Measurements from ENCODE around the gene RGMA. TPM values are rescaled to one million over a fixed set of nuclear protein-coding genes. Genes with fewer than 3 reads are reported as not detected.

Gene RGMA
- total and polyA plus RNA-seq, 2 of the 8 experiments (the other 6 are each of a cell fraction or from before 2014, with no cell fraction given), result 19.9 to 39.8 TPM

DNA sequence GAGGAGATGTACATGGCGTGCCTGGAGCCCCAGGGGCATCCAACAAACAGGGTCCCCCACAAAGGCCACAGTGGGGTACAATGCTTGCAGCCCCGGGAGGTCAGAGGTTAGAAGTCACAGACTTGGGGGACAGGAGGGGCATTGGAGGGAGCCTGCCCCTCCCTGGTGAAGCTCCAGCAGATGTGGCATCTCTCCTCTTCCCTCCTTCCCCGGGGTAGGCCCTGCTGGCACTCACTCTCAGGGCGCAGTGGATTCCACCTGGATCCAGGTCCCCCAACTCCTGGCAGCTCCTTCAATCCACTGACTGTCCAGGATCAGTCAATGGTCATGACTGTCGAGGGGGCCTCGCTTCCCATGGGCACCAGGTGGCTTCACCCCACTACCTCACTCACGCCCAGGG, 32.2 kb downstream of the RGMA start:
- WGBS, 2 experiments (ENCODE audit: extremely low coverage in 1 of 2, insufficient coverage in 1 of 2, insufficient read length in 1 of 2, insufficient replicate concordance in 2 of 2, low coverage in 1 of 2, low lambda C conversion rate in 2 of 2, missing lambda C conversion rate in 1 of 2), result 87% methylated on average over 7 of the region's 7 CpGs; no CpG with 5 or more reads in 1 of the 2 experiments
- peaks cover 16 to 49% (median 25%) of the 10 kb centered on the region in 4 experiments for H3K4me1 ChIP-seq (replicated peaks in 1 of 4; ENCODE audit: control insufficient read depth in 3 of 4, insufficient read depth in 4 of 4, low read length in 3 of 4)
- H3K18ac ChIP-seq (ENCODE audit: extremely low read depth, low read length), result peak overlapping the region; percentile 48
- no peak overlapping the region for H2AK5ac ChIP-seq (ENCODE audit: low read depth, low read length)
- CTCF ChIA-PET (ENCODE audit: partially characterized antibody), result interaction anchor here (2.2 to 15.8 kb wide), 5 partner anchors 13 to 30 kb away, joined by 6 to 119 read pairs (median 56); partner anchors contain the start of gene RGMA
- no peak overlapping the region for H4K8ac ChIP-seq (ENCODE audit: extremely low read depth, insufficient read depth, low read length)
- H3K23me2 ChIP-seq (ENCODE audit: low read depth, low read length), result no peaks in the 10 kb centered on the region
- no peak overlapping the region for H3K9ac ChIP-seq (replicated peaks in 1 of 4; ENCODE audit: extremely low read depth in 1 of 4, low read depth in 3 of 4, low read length in 3 of 4)
- no peaks in the 10 kb centered on the region for H3K27me3 ChIP-seq (replicated peaks in 1 of 4; ENCODE audit: control insufficient read depth in 3 of 4, extremely low read depth in 1 of 4, insufficient read depth in 3 of 4, low read length in 3 of 4)
- no peak overlapping the region for H4K91ac ChIP-seq (replicated peaks; ENCODE audit: insufficient read length, low read length)
- H3K23ac ChIP-seq (ENCODE audit: insufficient read length), result no peak overlapping the region
- 0 out of 2 replicates have a peak overlapping the region, but pooled peaks have one; percentile 53 for H2BK15ac ChIP-seq (ENCODE audit: low read length)
- H3K4me2 ChIP-seq (ENCODE audit: insufficient read depth in 1 of 2, low read depth in 2 of 2, low read length in 2 of 2), result no peak overlapping the region
- no peak overlapping the region for H2BK120ac ChIP-seq (replicated peaks; ENCODE audit: low read depth, low read length)
- H3K9me3 ChIP-seq (ENCODE audit: insufficient read depth in 2 of 2, low read depth in 1 of 2, low read length in 1 of 2), result no peaks in the 10 kb centered on the region
- no peak overlapping the region; the same call in 1 of the 2 replicates for H2BK12ac ChIP-seq (ENCODE audit: low read depth, low read length)
- no peak overlapping the region for H2AFZ ChIP-seq (ENCODE audit: low read length)
- H3K56ac ChIP-seq (replicated peaks; ENCODE audit: insufficient read length, low read depth, low read length), result no peak overlapping the region
- H3K4ac ChIP-seq (replicated peaks; ENCODE audit: insufficient read length, low read depth, low read length), result no peak overlapping the region
- no peak overlapping the region for H3K14ac ChIP-seq (ENCODE audit: insufficient read length)
- no peak overlapping the region; the same call in 1 of the 2 replicates for H2BK20ac ChIP-seq (ENCODE audit: low read length)
- TF ChIP-seq ZNF274 (IDR thresholded peaks at IDR 0.05; ENCODE audit: borderline replicate concordance, extremely low read depth, low read length) (no peak), JUND (IDR thresholded peaks at IDR 0.05; ENCODE audit: low read length) (no peak), TAF7 (optimal IDR thresholded peaks at IDR 0.05; ENCODE audit: borderline replicate concordance, low read depth, low read length) (no peak), CTBP2 (IDR thresholded peaks at IDR 0.05; ENCODE audit: borderline replicate concordance, insufficient read depth, insufficient read length, low read length) (no peak), BRCA1 (IDR thresholded peaks at IDR 0.05; ENCODE audit: low read depth, low read length) (no peak), ASH2L (IDR thresholded peaks at IDR 0.05; ENCODE audit: low read length) (no peak), POU5F1 (IDR thresholded peaks at IDR 0.05; ENCODE audit: low read depth, low read length) (no peak), SAP30 (IDR thresholded peaks at IDR 0.05; ENCODE audit: insufficient read depth, insufficient replicate concordance, low read length) (no peak), HDAC2 (IDR thresholded peaks at IDR 0.05; ENCODE audit: borderline replicate concordance in 1 of 2, low read depth in 2 of 2, low read length in 2 of 2) (no peak), TEAD4 (IDR thresholded peaks at IDR 0.05; ENCODE audit: low read depth, low read length) (no peak), MAFK (IDR thresholded peaks at IDR 0.05; ENCODE audit: low read depth, low read length) (no peak), HDAC6 (IDR thresholded peaks at IDR 0.05; ENCODE audit: low read depth, low read length) (no peak)
- H3K79me2 ChIP-seq (ENCODE audit: control insufficient read depth in 1 of 2, insufficient read depth in 2 of 2, low read length in 2 of 2), result peaks cover 11 to 83% of the 10 kb centered on the region in 2 experiments; a peak in 3 of 4 replicates
- H3K36me3 ChIP-seq (ENCODE audit: control insufficient read depth in 2 of 4, insufficient read depth in 4 of 4, low read length in 3 of 4), result peaks cover 7 to 77% (median 14%) of the 10 kb centered on the region in 4 experiments; a peak in 7 of 8 replicates
- H4K5ac ChIP-seq (ENCODE audit: insufficient read length, low read depth, low read length), result no peak overlapping the region
- no peak overlapping the region for H2BK5ac ChIP-seq (ENCODE audit: low read depth, low read length)
- 0 out of 2 replicates have a peak overlapping the region, but pooled peaks have one; percentile 9 for H3K27ac ChIP-seq (ENCODE audit: low read depth, low read length)
- POLR2A ChIA-PET (ENCODE audit: partially characterized antibody), result interaction anchor here (1.3 kb wide), 1 partner anchor 14 kb away, joined by 4 read pairs; no protein-coding TSS in a partner anchor
- peaks cover 19 to 44% of the 10 kb centered on the region in 2 experiments for H4K20me1 ChIP-seq (replicated peaks in 1 of 2; ENCODE audit: control insufficient read depth in 1 of 2, insufficient read depth in 2 of 2, low read length in 2 of 2)
- no peak for FAIRE-seq
- no peak overlapping the region for H3K4me3 ChIP-seq (ENCODE audit: extremely low read depth in 1 of 4, insufficient read depth in 2 of 4, low read depth in 3 of 4, low read length in 4 of 4)
- no peak for DNase-seq (ENCODE audit: low read depth in 1 of 2, low spot score in 2 of 2)
- H3K79me1 ChIP-seq (ENCODE audit: low read depth, low read length), result peaks cover 41% of the 10 kb centered on the region

All from H1 (cell line).